Tibial artery (tissue), 4 donors: ENCODE measurements around the gene CXCL14.

Source experiments
- DNase-seq, 2 donors: peaks; one replicate each; pipeline ENCODE4 v3.0.0-alpha.2; 2019
- H3K27ac ChIP-seq, 2 donors: fragments of 200-600 bp; sonication (generic) in 1 of 2; 1 replicate in 1 of 2; 2 replicates in 1 of 2; pipeline ENCODE4 v1.5.1; 2018 to 2019; ENCODE audit warnings: mild to moderate bottlenecking in 1 of 2
- H3K27me3 ChIP-seq, 2 donors: fragments of 200-600 bp; sonication (generic) in 1 of 2; one replicate each; pipeline versions ENCODE4 v1.5.1 to v1.6.0; 2016 to 2019
- H3K36me3 ChIP-seq, 3 donors: fragments of 200-600 bp; sonication (generic) in 2 of 3; one replicate each; pipeline ENCODE4 v1.5.1; 2016 to 2019; ENCODE audit warnings: mild to moderate bottlenecking in 2 of 3
- H3K4me1 ChIP-seq, 4 donors: fragments of 200-600 bp; sonication (generic) in 2 of 4; 1 replicate in 3 of 4; 2 replicates in 1 of 4; pipeline ENCODE4 v1.5.1; 2016 to 2019
- H3K4me3 ChIP-seq, 2 donors: fragments of 200-600 bp; sonication (generic) in 1 of 2; 1 replicate in 1 of 2; 2 replicates in 1 of 2; pipeline ENCODE4 v1.5.1; 2018 to 2019; ENCODE audit warnings: mild to moderate bottlenecking in 2 of 2
- H3K9me3 ChIP-seq, 3 donors: fragments of 200-600 bp; sonication (generic) in 1 of 3; one replicate each; pipeline ENCODE4 v1.5.1; 2016 to 2019
- CTCF ChIP-seq, 2 experiments: fragments of 200-600 bp in 1 of 2; fragments of 450-650 bp in 1 of 2; IDR thresholded peaks; one replicate each; pipeline ENCODE4 v1.5.1; 2017 to 2019; ENCODE audit warnings: antibody characterized with exemption in 2 of 2, mild to moderate bottlenecking in 1 of 2, moderate library complexity in 1 of 2
- intact Hi-C: fragments of 100-400 bp; cut with DNase I; formaldehyde crosslinking; loops from one replicate; pipeline ENCODE4 v1.15.0; 2023; ENCODE audit warnings: low total_unique reads

CXCL14 gene

GRCh38 chr5:135565266-135565665, 13.5 kb downstream of the CXCL14 start:
- Histone ChIP-seq H3K4me3 (no peak overlapping the region), H3K27me3 (peaks cover 0 to 18% of the 10 kb centered on the region in 2 donors), H3K27ac (no peak overlapping the region), H3K4me1 (peaks cover 0 to 4% (median 0%) of the 10 kb centered on the region in 4 donors), H3K9me3 (no peaks in the 10 kb centered on the region), H3K36me3 (no peaks in the 10 kb centered on the region)
- DNase-seq = no peak
- TF ChIP-seq CTCF (IDR thresholded peaks at IDR 0.05) = no peak
- intact Hi-C loops = no loop called here

GRCh38 chr5:135564331-135564730, 14.5 kb downstream of the CXCL14 start:
- Histone ChIP-seq H3K4me3 (no peak overlapping the region), H3K4me1 (peaks cover 0 to 4% (median 0%) of the 10 kb centered on the region in 4 donors), H3K9me3 (no peaks in the 10 kb centered on the region), H3K27ac (no peak overlapping the region), H3K27me3 (peaks cover 0 to 21% of the 10 kb centered on the region in 2 donors), H3K36me3 (no peaks in the 10 kb centered on the region)
- no peak for TF ChIP-seq CTCF (IDR thresholded peaks at IDR 0.05)
- intact Hi-C loops = no loop called here
- DNase-seq = no peak

- peaks cover 0 to 4% (median 0%) of the 10 kb centered on the region in 4 donors for H3K4me1 ChIP-seq
- intact Hi-C loops = no loop called here
- H3K36me3 ChIP-seq = no peaks in the 10 kb centered on the region
- TF ChIP-seq CTCF (IDR thresholded peaks at IDR 0.05) = no peak
- H3K4me3 ChIP-seq = no peak overlapping the region
- H3K9me3 ChIP-seq = no peaks in the 10 kb centered on the region
- no peak for DNase-seq
- peaks cover 0 to 29% of the 10 kb centered on the region in 2 donors for H3K27me3 ChIP-seq
- no peak overlapping the region for H3K27ac ChIP-seq
Measured at GRCh38 chr5:135561266-135561665, 17.5 kb downstream of the CXCL14 start.

DNA sequence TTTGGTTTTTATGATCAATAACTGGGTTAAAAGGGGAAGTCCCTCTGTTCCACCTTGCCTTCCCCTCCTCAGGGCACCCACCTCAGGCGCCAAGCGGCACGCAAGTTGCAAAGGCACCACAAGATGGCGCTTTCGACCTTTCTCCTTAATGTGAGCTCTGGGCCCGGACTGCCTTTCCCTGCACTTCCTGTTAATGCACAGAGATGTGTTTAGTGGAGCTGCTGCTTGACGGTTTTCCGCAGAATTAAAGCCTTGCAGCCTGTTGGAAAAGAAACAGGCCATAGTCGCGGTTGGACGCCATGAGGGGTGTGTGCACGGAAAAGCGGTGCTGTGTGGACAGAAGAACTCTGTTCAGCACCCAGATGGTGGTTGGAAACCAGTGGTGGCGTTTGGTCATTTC, 17.9 kb downstream of the CXCL14 start:
- intact Hi-C loops = no loop called here
- peak; percentile 59 to 66 for TF ChIP-seq CTCF (IDR thresholded peaks at IDR 0.05)
- H3K4me1 ChIP-seq = peaks cover 0 to 4% (median 0%) of the 10 kb centered on the region in 4 donors
- no peak overlapping the region for H3K27ac ChIP-seq
- H3K36me3 ChIP-seq = no peaks in the 10 kb centered on the region
- peak; percentile 75 to 78 for DNase-seq
- H3K9me3 ChIP-seq = no peaks in the 10 kb centered on the region
- H3K4me3 ChIP-seq = no peak overlapping the region
- peaks cover 0 to 31% of the 10 kb centered on the region in 2 donors for H3K27me3 ChIP-seq

GRCh38 chr5:135559354-135559753, 19.4 kb downstream of the CXCL14 start:
- Histone ChIP-seq H3K27ac (no peak overlapping the region), H3K4me1 (peaks cover 0 to 4% (median 0%) of the 10 kb centered on the region in 4 donors), H3K9me3 (no peaks in the 10 kb centered on the region), H3K36me3 (no peaks in the 10 kb centered on the region), H3K4me3 (no peak overlapping the region), H3K27me3 (peaks cover 0 to 38% of the 10 kb centered on the region in 2 donors)
- no peak for DNase-seq
- intact Hi-C loops = no loop called here
- no peak for TF ChIP-seq CTCF (IDR thresholded peaks at IDR 0.05)
